Keratinocyte (primary cell): ENCODE results near the gene FAM13A. TPM values are rescaled to one million over a fixed set of nuclear protein-coding genes. Genes with fewer than 3 reads are reported as not detected.

ENCODE experiments used
- DNase-seq: peaks from one replicate; pipeline ENCODE4 v3.0.0-alpha.2; 2011; ENCODE audit warnings: low read depth, missing footprints, low spot score
- FAIRE-seq: peaks from 2 replicates; lab custom pipeline; 2011; peaks lifted over from hg19 to GRCh38; lab: Jason Lieb, UNC
- H2AFZ ChIP-seq: 2 replicates; pipeline ENCODE4 v1.6.0; 2012; ENCODE audit warnings: low read length, control low read depth, inconsistent platforms; ENCODE audit not compliant: control insufficient read depth
- H3K27ac ChIP-seq: 2 replicates; pipeline ENCODE4 v1.5.1; 2011; ENCODE audit warnings: low read length; ENCODE audit not compliant: control insufficient read depth, insufficient read depth
- H3K27me3 ChIP-seq: 3 replicates; pipeline ENCODE4 v1.6.0; 2011; ENCODE audit warnings: low read length; ENCODE audit not compliant: control insufficient read depth, insufficient read depth; ENCODE audit errors: extremely low read depth
- H3K36me3 ChIP-seq, 2 experiments: 2 replicates in 1 of 2; 3 replicates in 1 of 2; pipeline ENCODE4 v1.5.1; 2011; ENCODE audit warnings: low read length in 2 of 2, mild to moderate bottlenecking in 1 of 2; ENCODE audit not compliant: control insufficient read depth in 2 of 2, insufficient read depth in 2 of 2; ENCODE audit errors: extremely low read depth in 1 of 2
- H3K4me1 ChIP-seq: 3 replicates; pipeline ENCODE4 v1.5.1; 2011; ENCODE audit warnings: low read length; ENCODE audit not compliant: control insufficient read depth, insufficient read depth; ENCODE audit errors: extremely low read depth
- H3K4me2 ChIP-seq: 3 replicates; pipeline ENCODE4 v1.6.0; 2011; ENCODE audit warnings: low read depth, low read length; ENCODE audit not compliant: control insufficient read depth, insufficient read depth; ENCODE audit errors: extremely low read depth
- H3K4me3 ChIP-seq, 3 experiments: fragments of 200-600 bp in 1 of 3; sonication (generic) in 1 of 3; 2 replicates in 2 of 3; 3 replicates in 1 of 3; pipeline ENCODE4 v1.5.1; 2011 to 2016; ENCODE audit warnings: low read length in 3 of 3, mild to moderate bottlenecking in 3 of 3, control low read depth in 2 of 3, inconsistent platforms in 1 of 3, low read depth in 1 of 3, mixed read lengths in 1 of 3, mixed run types in 1 of 3, moderate library complexity in 1 of 3; ENCODE audit not compliant: control insufficient read depth in 2 of 3, insufficient read depth in 2 of 3; ENCODE audit errors: extremely low read depth in 1 of 3
- H3K79me2 ChIP-seq: 2 replicates; pipeline ENCODE4 v1.6.0; 2012; ENCODE audit warnings: low read length; ENCODE audit not compliant: control insufficient read depth, insufficient read depth
- H3K9ac ChIP-seq: 3 replicates; pipeline ENCODE4 v1.6.0; 2011; ENCODE audit warnings: low read length; ENCODE audit not compliant: control insufficient read depth, insufficient read depth; ENCODE audit errors: extremely low read depth
- H3K9me1 ChIP-seq: 3 replicates; pipeline ENCODE4 v1.6.0; 2011; ENCODE audit warnings: low read length; ENCODE audit not compliant: control insufficient read depth, insufficient read depth; ENCODE audit errors: extremely low read depth
- H3K9me3 ChIP-seq: 2 replicates; pipeline ENCODE4 v1.5.1; 2012; ENCODE audit warnings: low read depth, low read length; ENCODE audit not compliant: control insufficient read depth
- H4K20me1 ChIP-seq: 3 replicates; pipeline ENCODE4 v1.6.0; 2011; ENCODE audit warnings: low read length; ENCODE audit not compliant: control insufficient read depth, insufficient read depth; ENCODE audit errors: extremely low read depth
- EZH2 ChIP-seq: IDR thresholded peaks from one replicate; pipeline ENCODE4 v1.6.1; 2012; ENCODE audit warnings: inconsistent platforms, mild to moderate bottlenecking, low read length, moderate library complexity
- dilution Hi-C: fragments of 300-500 bp; cut with MboI; formaldehyde crosslinking; loops from one replicate; pipeline ENCODE4 v1.7.0; 2020; ENCODE audit warnings: low sequenced_read_pairs; ENCODE audit not compliant: extremely low pct_ligation_motif_present
- polyA plus RNA-seq, 5 experiments: library from polyadenylated mRNA; depleted of rRNA in 3 of 5; stranded (reverse) in 3 of 5; stranded (forward) in 1 of 5; unstranded in 1 of 5; fragments of >200 nt; gene quantifications; 1 replicate in 1 of 5; 2 replicates in 3 of 5; 3 replicates in 1 of 5; pipeline versions ENCODE4 v1.2.1 to v1.2.3, GENCODE V29; 2011 to 2012; ENCODE audit warnings: missing spikeins in 2 of 5, low read depth in 1 of 5, low replicate concordance in 1 of 5
- TF ChIP-seq, protein P1 (sequence below), 3 experiments: IDR thresholded peaks in 1 of 3; conservative IDR thresholded peaks in 1 of 3; optimal IDR thresholded peaks in 1 of 3; 2 replicates in 2 of 3; 3 replicates in 1 of 3; pipeline versions ENCODE3 to v1.5.1; 2011; ENCODE audit warnings: low read length in 3 of 3, mild to moderate bottlenecking in 3 of 3, moderate library complexity in 2 of 3, control low read depth in 1 of 3, inconsistent platforms in 1 of 3; ENCODE audit not compliant: insufficient read depth in 2 of 3; ENCODE audit errors: extremely low read depth in 1 of 3

Gene FAM13A
- polyA plus RNA-seq, 1 donor (not counting 4 experiments of a cell fraction or from before 2014, with no cell fraction given), result 6.0 TPM

DNA sequence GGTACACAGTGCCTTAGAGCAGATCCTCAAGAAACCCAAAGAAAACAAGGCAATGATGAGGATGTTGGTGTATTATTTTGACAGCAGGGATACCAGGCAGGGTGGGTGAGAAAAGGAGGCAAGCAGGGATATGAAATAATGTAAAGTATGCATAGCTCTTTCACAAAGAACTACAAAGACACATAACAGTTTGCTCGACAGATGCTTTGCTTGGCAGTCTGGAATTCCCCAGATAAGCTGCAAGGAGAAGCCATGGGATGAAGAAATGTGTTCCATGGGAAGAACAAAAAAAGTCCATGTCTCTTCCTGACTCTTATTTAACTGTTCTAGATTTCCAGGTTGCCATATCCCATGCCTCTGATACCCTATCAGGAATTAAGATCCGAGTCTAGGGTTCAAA lies 75.4 kb downstream of the FAM13A start:
- FAIRE-seq, result no peak
- Histone ChIP-seq H3K79me2 (no peaks in the 10 kb centered on the region), H3K9ac (no peak overlapping the region), H3K36me3 (no peaks in the 10 kb centered on the region), H3K9me3 (no peaks in the 10 kb centered on the region), H2AFZ (no peak overlapping the region), H3K4me3 (no peak overlapping the region), H3K4me2 (no peak overlapping the region), H3K4me1 (no peaks in the 10 kb centered on the region), H3K27ac (no peak overlapping the region), H4K20me1 (no peaks in the 10 kb centered on the region), H3K27me3 (no peaks in the 10 kb centered on the region), H3K9me1 (no peaks in the 10 kb centered on the region)
- DNase-seq, result no peak
- TF ChIP-seq, protein P1, sequence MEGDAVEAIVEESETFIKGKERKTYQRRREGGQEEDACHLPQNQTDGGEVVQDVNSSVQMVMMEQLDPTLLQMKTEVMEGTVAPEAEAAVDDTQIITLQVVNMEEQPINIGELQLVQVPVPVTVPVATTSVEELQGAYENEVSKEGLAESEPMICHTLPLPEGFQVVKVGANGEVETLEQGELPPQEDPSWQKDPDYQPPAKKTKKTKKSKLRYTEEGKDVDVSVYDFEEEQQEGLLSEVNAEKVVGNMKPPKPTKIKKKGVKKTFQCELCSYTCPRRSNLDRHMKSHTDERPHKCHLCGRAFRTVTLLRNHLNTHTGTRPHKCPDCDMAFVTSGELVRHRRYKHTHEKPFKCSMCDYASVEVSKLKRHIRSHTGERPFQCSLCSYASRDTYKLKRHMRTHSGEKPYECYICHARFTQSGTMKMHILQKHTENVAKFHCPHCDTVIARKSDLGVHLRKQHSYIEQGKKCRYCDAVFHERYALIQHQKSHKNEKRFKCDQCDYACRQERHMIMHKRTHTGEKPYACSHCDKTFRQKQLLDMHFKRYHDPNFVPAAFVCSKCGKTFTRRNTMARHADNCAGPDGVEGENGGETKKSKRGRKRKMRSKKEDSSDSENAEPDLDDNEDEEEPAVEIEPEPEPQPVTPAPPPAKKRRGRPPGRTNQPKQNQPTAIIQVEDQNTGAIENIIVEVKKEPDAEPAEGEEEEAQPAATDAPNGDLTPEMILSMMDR (optimal IDR thresholded peaks at IDR 0.05 in 1 of 3, IDR thresholded peaks at IDR 0.05 in 1 of 3, conservative IDR thresholded peaks at IDR 0.05 in 1 of 3; ENCODE audit: extremely low read depth in 1 of 3, insufficient read depth in 2 of 3, low read length in 3 of 3), result no peak
- no peak for TF ChIP-seq EZH2
- dilution Hi-C loops, result no loop called here

GRCh38 chr4:88979276-88979675 lies 77.7 kb downstream of the FAM13A start:
- no peaks in the 10 kb centered on the region for H3K4me1 ChIP-seq
- H3K4me3 ChIP-seq, result no peak overlapping the region
- H4K20me1 ChIP-seq, result no peaks in the 10 kb centered on the region
- FAIRE-seq (no peak), DNase-seq (no peak)
- dilution Hi-C loops, result no loop called here
- no peaks in the 10 kb centered on the region for H3K9me1 ChIP-seq
- H3K36me3 ChIP-seq, result no peaks in the 10 kb centered on the region
- no peak overlapping the region for H3K9ac ChIP-seq
- H3K27me3 ChIP-seq, result no peaks in the 10 kb centered on the region
- H3K4me2 ChIP-seq, result no peak overlapping the region
- no peak overlapping the region for H3K27ac ChIP-seq
- no peaks in the 10 kb centered on the region for H3K79me2 ChIP-seq
- no peak overlapping the region for H2AFZ ChIP-seq
- no peaks in the 10 kb centered on the region for H3K9me3 ChIP-seq
- no peak for TF ChIP-seq EZH2
- TF ChIP-seq, protein P1 (optimal IDR thresholded peaks at IDR 0.05 in 1 of 3, IDR thresholded peaks at IDR 0.05 in 1 of 3, conservative IDR thresholded peaks at IDR 0.05 in 1 of 3; ENCODE audit: extremely low read depth in 1 of 3, insufficient read depth in 2 of 3, low read length in 3 of 3), result no peak
